Fibroblast of villous mesenchyme (primary cell): ENCODE measurements around the gene PNLDC1. TPM values are rescaled to one million over a fixed set of nuclear protein-coding genes. Genes with fewer than 3 reads are reported as not detected.
A peak's percentile ranks its signal among the peaks of the same experiment; 100 is the strongest.

Experiments used
- DNase-seq: peaks from one replicate; pipeline ENCODE4 v3.0.0-alpha.2; 2010; ENCODE audit warnings: low read depth
- H3K4me3 ChIP-seq: 2 replicates; pipeline ENCODE4 v1.5.1; 2011; ENCODE audit warnings: low read depth, mild to moderate bottlenecking, low read length
- total RNA-seq: library from RNA; depleted of rRNA; stranded (reverse); fragments of >200 nt; gene quantifications from 2 replicates; pipeline ENCODE4 v1.2.3, GENCODE V29; 2012
- TF ChIP-seq, protein P1 (sequence below): IDR thresholded peaks from 2 replicates; pipeline ENCODE4 v1.5.1; 2012; ENCODE audit warnings: low read depth, mild to moderate bottlenecking, low read length; ENCODE audit not compliant: insufficient read depth

The PNLDC1 gene
- total RNA-seq, 1 donor, result not detected

DNA sequence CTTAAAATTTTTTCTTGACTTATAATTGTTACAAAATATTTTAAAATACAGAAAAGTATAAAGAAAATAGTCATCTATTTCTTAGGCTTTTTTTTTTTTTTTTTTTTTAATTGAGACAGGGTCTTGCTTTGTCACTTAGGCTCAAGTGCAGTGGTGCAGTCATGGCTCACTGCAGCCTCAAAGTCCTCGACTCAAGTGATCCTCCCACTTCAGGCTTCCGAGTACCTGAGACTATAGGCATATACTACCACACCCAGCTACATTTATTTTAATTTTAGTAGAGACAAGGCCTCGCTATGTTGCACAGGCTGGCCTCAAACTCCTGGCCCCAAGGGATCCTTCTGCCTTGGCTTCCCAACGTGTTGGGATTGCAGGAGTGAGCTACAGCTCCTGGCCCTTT lies 43.6 kb upstream of the PNLDC1 start:
- H3K4me3 ChIP-seq, result no peak overlapping the region
- DNase-seq, result no peak
- TF ChIP-seq, protein P1, sequence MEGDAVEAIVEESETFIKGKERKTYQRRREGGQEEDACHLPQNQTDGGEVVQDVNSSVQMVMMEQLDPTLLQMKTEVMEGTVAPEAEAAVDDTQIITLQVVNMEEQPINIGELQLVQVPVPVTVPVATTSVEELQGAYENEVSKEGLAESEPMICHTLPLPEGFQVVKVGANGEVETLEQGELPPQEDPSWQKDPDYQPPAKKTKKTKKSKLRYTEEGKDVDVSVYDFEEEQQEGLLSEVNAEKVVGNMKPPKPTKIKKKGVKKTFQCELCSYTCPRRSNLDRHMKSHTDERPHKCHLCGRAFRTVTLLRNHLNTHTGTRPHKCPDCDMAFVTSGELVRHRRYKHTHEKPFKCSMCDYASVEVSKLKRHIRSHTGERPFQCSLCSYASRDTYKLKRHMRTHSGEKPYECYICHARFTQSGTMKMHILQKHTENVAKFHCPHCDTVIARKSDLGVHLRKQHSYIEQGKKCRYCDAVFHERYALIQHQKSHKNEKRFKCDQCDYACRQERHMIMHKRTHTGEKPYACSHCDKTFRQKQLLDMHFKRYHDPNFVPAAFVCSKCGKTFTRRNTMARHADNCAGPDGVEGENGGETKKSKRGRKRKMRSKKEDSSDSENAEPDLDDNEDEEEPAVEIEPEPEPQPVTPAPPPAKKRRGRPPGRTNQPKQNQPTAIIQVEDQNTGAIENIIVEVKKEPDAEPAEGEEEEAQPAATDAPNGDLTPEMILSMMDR, result no peak

GRCh38 chr6:159758031-159759001 lies 41.8 kb upstream of the PNLDC1 start:
- no peak for DNase-seq
- no peak overlapping the region for H3K4me3 ChIP-seq
- TF ChIP-seq, protein P1, result peak; percentile 22

GRCh38 chr6:159759645-159760044 lies 40.4 kb upstream of the PNLDC1 start:
- no peak for DNase-seq
- no peak overlapping the region for H3K4me3 ChIP-seq
- TF ChIP-seq, protein P1, result no peak

- peak overlapping the region; percentile 82 for H3K4me3 ChIP-seq
- DNase-seq, result peak; percentile 63
- TF ChIP-seq, protein P1, result no peak
These were observed 39.4 kb upstream of the PNLDC1 start for GRCh38 chr6:159760602-159761057.

DNA sequence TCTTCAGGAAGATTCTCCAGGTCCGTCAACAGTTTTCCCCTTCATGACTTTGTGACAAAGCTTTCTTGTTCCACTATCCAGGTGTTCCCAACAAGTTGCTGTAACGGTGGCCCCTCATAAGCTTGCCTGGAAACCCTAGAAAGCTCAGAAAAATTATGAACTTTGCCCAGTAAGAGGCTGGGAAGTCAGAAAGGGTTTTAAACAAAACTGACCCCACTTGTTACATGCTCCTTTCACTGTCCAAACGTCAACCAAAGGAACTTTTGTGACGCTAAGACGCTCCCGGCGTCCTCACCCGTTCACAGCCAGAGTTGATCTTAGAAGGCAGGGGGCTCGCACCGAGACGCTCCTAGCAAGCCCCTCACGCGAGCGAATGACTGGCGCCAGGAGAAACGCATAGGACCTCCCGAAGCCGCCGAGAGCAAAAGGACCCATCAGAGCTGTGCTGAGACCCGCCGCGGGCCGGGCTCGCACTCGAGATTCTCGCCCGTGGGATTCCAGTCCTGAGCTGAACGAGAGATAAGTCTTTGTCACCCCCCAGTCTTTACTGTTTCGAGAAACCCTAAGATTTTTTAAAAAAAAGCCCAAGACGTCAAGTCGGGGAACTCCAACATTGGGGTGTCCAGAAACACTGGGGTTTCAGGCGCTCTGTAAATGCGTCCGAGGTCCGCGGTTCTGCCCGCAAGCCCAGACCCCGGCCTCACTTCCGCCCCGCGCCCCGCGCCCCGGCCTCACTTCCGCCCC lies 38.8 kb upstream of the PNLDC1 start:
- TF ChIP-seq, protein P1, result no peak
- peak; percentile 34 for DNase-seq
- H3K4me3 ChIP-seq, result peak overlapping the region; percentile 82

- TF ChIP-seq, protein P1, result no peak
- peak within 1 kb of the TSS; percentile 82 for H3K4me3 ChIP-seq
- peak; percentile 95 for DNase-seq
These were observed 38.0 kb upstream of the PNLDC1 start, which contains the start of gene ACAT2 for GRCh38 chr6:159761873-159762680. Gene ACAT2, plus strand, starts transcription at chr6:159762045. Its CDS starts 43 bp downstream, at chr6:159762088.
